RWPE1 (cell line): ENCODE data around the gene CTNNA3.

Source experiments
- CTCF ChIA-PET: fragments of 350-600 bp; sonication (Branson Sonifier 250); formaldehyde crosslinking; extraction: SDS; loops from one replicate; lab custom pipeline; 2021; lab: Yijun Ruan, JAX
- POLR2A ChIA-PET: fragments of 400-600 bp; formaldehyde crosslinking; extraction: SDS; loops from one replicate; lab custom pipeline; 2020; ENCODE audit warnings: antibody characterized with exemption; ENCODE audit not compliant: low non-redundant PET; lab: Yijun Ruan, JAX
- DNase-seq: peaks from one replicate; pipeline ENCODE4 v3.0.0; 2012; ENCODE audit warnings: low spot score
- H3K27ac ChIP-seq: fragments of 450-650 bp; 2 replicates; pipeline ENCODE4 v1.5.1; 2017
- CTCF ChIP-seq: fragments of 450-650 bp; conservative IDR thresholded peaks from 2 replicates; pipeline ENCODE4 v1.5.1; 2017; ENCODE audit warnings: low read depth, mild to moderate bottlenecking

CTNNA3 gene

GRCh38 chr10:66842371-66842770, 853.6 kb downstream of the CTNNA3 start:
- no peak for DNase-seq
- H3K27ac ChIP-seq, result no peak overlapping the region
- TF ChIP-seq CTCF, result no peak
- CTCF ChIA-PET, result no interaction called here
- POLR2A ChIA-PET, result no interaction called here

- TF ChIP-seq CTCF, result no peak
- POLR2A ChIA-PET, result no interaction called here
- DNase-seq, result no peak
- no peak overlapping the region for H3K27ac ChIP-seq
- CTCF ChIA-PET, result no interaction called here
These were observed 857.3 kb downstream of the CTNNA3 start for GRCh38 chr10:66838656-66839055.

GRCh38 chr10:66837990-66838389, 858.0 kb downstream of the CTNNA3 start:
- ChIA-PET POLR2A (no interaction called here), CTCF (no interaction called here)
- TF ChIP-seq CTCF, result no peak
- DNase-seq, result no peak
- H3K27ac ChIP-seq, result no peak overlapping the region

GRCh38 chr10:66837335-66837734, 858.7 kb downstream of the CTNNA3 start:
- H3K27ac ChIP-seq, result no peak overlapping the region
- TF ChIP-seq CTCF, result no peak
- CTCF ChIA-PET, result no interaction called here
- POLR2A ChIA-PET, result no interaction called here
- no peak for DNase-seq

- POLR2A ChIA-PET, result no interaction called here
- DNase-seq, result no peak
- CTCF ChIA-PET, result no interaction called here
- TF ChIP-seq CTCF, result no peak
- no peak overlapping the region for H3K27ac ChIP-seq
These were observed 859.2 kb downstream of the CTNNA3 start for GRCh38 chr10:66836771-66837170.

GRCh38 chr10:66836057-66836456, 859.9 kb downstream of the CTNNA3 start:
- no peak for DNase-seq
- TF ChIP-seq CTCF, result no peak
- POLR2A ChIA-PET, result no interaction called here
- CTCF ChIA-PET, result no interaction called here
- no peak overlapping the region for H3K27ac ChIP-seq

GRCh38 chr10:66835400-66835799, 860.6 kb downstream of the CTNNA3 start:
- TF ChIP-seq CTCF, result no peak
- H3K27ac ChIP-seq, result no peak overlapping the region
- POLR2A ChIA-PET, result no interaction called here
- DNase-seq, result no peak
- CTCF ChIA-PET, result interaction anchor here (0.6 kb wide), 1 partner anchor 282 kb away, joined by 5 read pairs; no protein-coding TSS in a partner anchor
